ENCODE measurements around the gene B3GNT7. TPM values are rescaled to one million over a fixed set of nuclear protein-coding genes. Genes with fewer than 3 reads are reported as not detected.

B3GNT7 gene
- total and polyA plus RNA-seq, 2 of the 8 experiments (the other 6 are each of a cell fraction or from before 2014, with no cell fraction given), result 26.4 to 73.1 TPM

DNA sequence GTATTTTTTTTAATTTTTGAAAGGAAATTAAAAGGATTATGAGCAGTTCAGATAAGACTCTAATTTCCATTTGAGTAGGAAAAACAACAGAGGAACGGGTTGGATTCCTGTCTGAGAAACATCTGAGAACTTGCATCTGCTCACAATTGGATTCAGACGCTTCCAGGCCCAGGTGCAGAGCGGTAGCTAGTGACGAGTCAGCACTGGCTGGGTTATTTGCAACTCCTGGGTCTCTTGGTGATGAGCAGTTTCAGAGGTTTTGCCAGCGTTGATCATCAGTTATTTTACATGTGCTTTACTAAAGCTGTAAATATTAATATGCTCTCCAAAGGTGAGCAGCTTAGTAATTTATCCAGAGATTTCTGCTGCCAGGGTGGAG lies 39.1 kb upstream of the B3GNT7 start:
- no peaks in the 10 kb centered on the region for H3K79me2 ChIP-seq (ENCODE audit: control insufficient read depth in 1 of 2, insufficient read depth in 2 of 2, low read length in 2 of 2)
- DNase-seq (ENCODE audit: low read depth in 1 of 2, low spot score in 2 of 2) (no peak), FAIRE-seq (peak; percentile 28)
- H4K91ac ChIP-seq (replicated peaks; ENCODE audit: insufficient read length, low read length), result no peak overlapping the region
- H2BK5ac ChIP-seq (ENCODE audit: low read depth, low read length), result no peak overlapping the region
- H3K23me2 ChIP-seq (ENCODE audit: low read depth, low read length), result no peaks in the 10 kb centered on the region
- peak overlapping the region; percentile 46 for H3K4ac ChIP-seq (replicated peaks; ENCODE audit: insufficient read length, low read depth, low read length)
- H3K36me3 ChIP-seq (ENCODE audit: control insufficient read depth in 2 of 4, insufficient read depth in 4 of 4, low read length in 3 of 4), result no peaks in the 10 kb centered on the region
- TF ChIP-seq, protein P1, sequence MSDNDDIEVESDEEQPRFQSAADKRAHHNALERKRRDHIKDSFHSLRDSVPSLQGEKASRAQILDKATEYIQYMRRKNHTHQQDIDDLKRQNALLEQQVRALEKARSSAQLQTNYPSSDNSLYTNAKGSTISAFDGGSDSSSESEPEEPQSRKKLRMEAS (IDR thresholded peaks at IDR 0.05), result no peak
- TF ChIP-seq MAFK (IDR thresholded peaks at IDR 0.05; ENCODE audit: low read depth, low read length) (no peak), RNF2 (IDR thresholded peaks at IDR 0.05; ENCODE audit: borderline replicate concordance, low read depth, low read length, missing control alignments, poor library complexity, severe bottlenecking) (no peak), USF2 (IDR thresholded peaks at IDR 0.05; ENCODE audit: low read length) (no peak), JUND (IDR thresholded peaks at IDR 0.05; ENCODE audit: low read length) (no peak), SP4 (IDR thresholded peaks at IDR 0.05; ENCODE audit: low read length) (no peak), POU5F1 (IDR thresholded peaks at IDR 0.05; ENCODE audit: low read depth, low read length) (no peak), GABPA (IDR thresholded peaks at IDR 0.05; ENCODE audit: borderline replicate concordance, insufficient read depth, low read length) (no peak)
- H2BK20ac ChIP-seq (ENCODE audit: low read length), result no peak overlapping the region
- no peak overlapping the region for H3K27ac ChIP-seq (ENCODE audit: low read depth, low read length)
- H3K23ac ChIP-seq (ENCODE audit: insufficient read length), result no peak overlapping the region
- H4K8ac ChIP-seq (ENCODE audit: extremely low read depth, insufficient read depth, low read length), result no peak overlapping the region
- no peak overlapping the region for H2BK12ac ChIP-seq (ENCODE audit: low read depth, low read length)
- H3K4me3 ChIP-seq (ENCODE audit: extremely low read depth in 1 of 4, insufficient read depth in 2 of 4, low read depth in 3 of 4, low read length in 4 of 4), result no peak overlapping the region
- H3K9me3 ChIP-seq (ENCODE audit: insufficient read depth in 2 of 2, low read depth in 1 of 2, low read length in 1 of 2), result no peaks in the 10 kb centered on the region
- H2AK5ac ChIP-seq (ENCODE audit: low read depth, low read length), result no peak overlapping the region
- no peak overlapping the region for H3K9ac ChIP-seq (replicated peaks in 1 of 4; ENCODE audit: extremely low read depth in 1 of 4, low read depth in 3 of 4, low read length in 3 of 4)
- no peak overlapping the region for H2BK15ac ChIP-seq (ENCODE audit: low read length)
- H3K79me1 ChIP-seq (ENCODE audit: low read depth, low read length), result no peaks in the 10 kb centered on the region
- no peak overlapping the region for H2AFZ ChIP-seq (ENCODE audit: low read length)
- H3K56ac ChIP-seq (replicated peaks; ENCODE audit: insufficient read length, low read depth, low read length), result no peak overlapping the region
- H4K5ac ChIP-seq (ENCODE audit: insufficient read length, low read depth, low read length), result no peak overlapping the region
- H3K4me2 ChIP-seq (ENCODE audit: insufficient read depth in 1 of 2, low read depth in 2 of 2, low read length in 2 of 2), result no peak overlapping the region; a peak in 1 of 4 replicates
- no peak overlapping the region for H2BK120ac ChIP-seq (replicated peaks; ENCODE audit: low read depth, low read length)
- H3K18ac ChIP-seq (ENCODE audit: extremely low read depth, low read length), result no peak overlapping the region
- H3K14ac ChIP-seq (ENCODE audit: insufficient read length), result no peak overlapping the region
- 84% methylated on average over 5 of the region's 5 CpGs; no CpG with 5 or more reads in 1 of the 2 experiments for WGBS, 2 experiments (ENCODE audit: extremely low coverage in 1 of 2, insufficient coverage in 1 of 2, insufficient read length in 1 of 2, insufficient replicate concordance in 2 of 2, low coverage in 1 of 2, low lambda C conversion rate in 2 of 2, missing lambda C conversion rate in 1 of 2)
- no peaks in the 10 kb centered on the region for H3K27me3 ChIP-seq (replicated peaks in 1 of 4; ENCODE audit: control insufficient read depth in 3 of 4, extremely low read depth in 1 of 4, insufficient read depth in 3 of 4, low read length in 3 of 4)
- ChIA-PET CTCF (ENCODE audit: partially characterized antibody) (interaction anchor here (0.8 to 26.8 kb wide), 6 partner anchors 8 to 126 kb away, joined by 3 to 617 read pairs (median 4); partner anchors contain the start of gene B3GNT7), POLR2A (ENCODE audit: partially characterized antibody) (interaction anchor here (1.0 to 2.0 kb wide), 2 partner anchors 16 to 18 kb away, joined by 3 to 5 read pairs; no protein-coding TSS in a partner anchor)
- H3K4me1 ChIP-seq (replicated peaks in 1 of 4; ENCODE audit: control insufficient read depth in 3 of 4, insufficient read depth in 4 of 4, low read length in 3 of 4), result peaks cover 4 to 16% (median 4%) of the 10 kb centered on the region in 4 experiments
- no peaks in the 10 kb centered on the region for H4K20me1 ChIP-seq (replicated peaks in 1 of 2; ENCODE audit: control insufficient read depth in 1 of 2, insufficient read depth in 2 of 2, low read length in 2 of 2)
